ENCODE measurements around the gene MPPED1. TPM values are rescaled to one million over a fixed set of nuclear protein-coding genes. Genes with fewer than 3 reads are reported as not detected.

The MPPED1 gene
- total and polyA plus RNA-seq, 2 donors (not counting 1 experiment from before 2014, with no cell fraction given), result not detected

DNA sequence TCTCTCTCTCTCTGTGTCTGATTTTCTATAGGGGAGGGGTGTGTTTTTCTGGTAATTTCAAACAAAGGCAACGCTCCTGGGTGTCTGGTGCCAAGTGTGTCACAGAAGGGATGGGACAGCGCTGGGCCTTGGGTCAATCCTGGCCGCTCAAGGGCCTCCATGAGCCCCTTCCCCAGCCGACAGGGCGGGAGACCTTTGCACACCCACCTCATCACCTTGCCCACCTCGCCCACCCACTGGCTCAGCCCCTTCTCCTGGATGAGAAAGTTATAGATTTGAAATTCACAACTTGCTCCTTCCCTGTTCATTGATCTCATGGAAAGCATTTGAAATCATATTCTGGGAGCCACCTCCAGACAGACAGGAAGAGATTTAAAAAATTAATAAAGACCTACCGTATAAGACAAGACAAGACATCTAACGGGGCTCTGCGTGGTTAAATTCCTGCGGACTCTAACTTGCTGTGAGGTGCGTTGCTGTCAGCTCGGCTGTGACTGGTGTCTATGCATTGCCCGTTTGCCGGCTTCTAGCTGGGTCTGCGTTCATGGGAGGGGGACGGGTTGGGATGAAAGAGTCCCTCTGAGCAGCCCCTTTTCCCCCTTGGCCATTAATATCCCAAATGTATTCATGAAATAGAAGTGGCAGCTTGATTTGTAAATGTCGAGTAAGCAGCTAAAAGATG lies 27.0 kb downstream of the MPPED1 start:
- no peak overlapping the region for H2AFZ ChIP-seq (ENCODE audit: low read length)
- H3K9me3 ChIP-seq (ENCODE audit: control insufficient read depth, insufficient read depth, low read depth, low read length), result no peaks in the 10 kb centered on the region
- H4K20me1 ChIP-seq (ENCODE audit: control insufficient read depth, extremely low read depth, insufficient read depth, low read length), result no peaks in the 10 kb centered on the region
- no peaks in the 10 kb centered on the region for H3K79me2 ChIP-seq (ENCODE audit: control insufficient read depth, insufficient read depth, low read length)
- no peak overlapping the region for H3K9ac ChIP-seq (ENCODE audit: insufficient read depth, low read length)
- no peak for TF ChIP-seq EZH2 (IDR thresholded peaks at IDR 0.05; ENCODE audit: low read length, missing control alignments)
- TF ChIP-seq, protein P1, sequence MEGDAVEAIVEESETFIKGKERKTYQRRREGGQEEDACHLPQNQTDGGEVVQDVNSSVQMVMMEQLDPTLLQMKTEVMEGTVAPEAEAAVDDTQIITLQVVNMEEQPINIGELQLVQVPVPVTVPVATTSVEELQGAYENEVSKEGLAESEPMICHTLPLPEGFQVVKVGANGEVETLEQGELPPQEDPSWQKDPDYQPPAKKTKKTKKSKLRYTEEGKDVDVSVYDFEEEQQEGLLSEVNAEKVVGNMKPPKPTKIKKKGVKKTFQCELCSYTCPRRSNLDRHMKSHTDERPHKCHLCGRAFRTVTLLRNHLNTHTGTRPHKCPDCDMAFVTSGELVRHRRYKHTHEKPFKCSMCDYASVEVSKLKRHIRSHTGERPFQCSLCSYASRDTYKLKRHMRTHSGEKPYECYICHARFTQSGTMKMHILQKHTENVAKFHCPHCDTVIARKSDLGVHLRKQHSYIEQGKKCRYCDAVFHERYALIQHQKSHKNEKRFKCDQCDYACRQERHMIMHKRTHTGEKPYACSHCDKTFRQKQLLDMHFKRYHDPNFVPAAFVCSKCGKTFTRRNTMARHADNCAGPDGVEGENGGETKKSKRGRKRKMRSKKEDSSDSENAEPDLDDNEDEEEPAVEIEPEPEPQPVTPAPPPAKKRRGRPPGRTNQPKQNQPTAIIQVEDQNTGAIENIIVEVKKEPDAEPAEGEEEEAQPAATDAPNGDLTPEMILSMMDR (conservative IDR thresholded peaks at IDR 0.05 in 1 of 2, IDR thresholded peaks at IDR 0.05 in 1 of 2; ENCODE audit: low read depth in 1 of 2, low read length in 2 of 2), result no peak
- no peaks in the 10 kb centered on the region for H3K27me3 ChIP-seq (ENCODE audit: control insufficient read depth, insufficient read depth, low read length)
- H3K27ac ChIP-seq (ENCODE audit: insufficient read depth, low read length), result no peak overlapping the region
- DNase-seq (ENCODE audit: low read depth in 2 of 2), result no peak
- H3K4me2 ChIP-seq (ENCODE audit: extremely low read depth, insufficient read depth, low read length), result no peak overlapping the region
- no peaks in the 10 kb centered on the region for H3K36me3 ChIP-seq (ENCODE audit: control insufficient read depth, insufficient read depth, low read length)
- H3K4me3 ChIP-seq (replicated peaks in 1 of 4; ENCODE audit: control extremely low read depth in 1 of 4, insufficient read depth in 1 of 4, low read depth in 3 of 4, low read length in 4 of 4), result no peak overlapping the region
- H3K4me1 ChIP-seq (ENCODE audit: control insufficient read depth, extremely low read depth, insufficient read depth, low read length), result no peaks in the 10 kb centered on the region

- H3K36me3 ChIP-seq (ENCODE audit: control insufficient read depth, insufficient read depth, low read length), result no peaks in the 10 kb centered on the region
- H3K4me3 ChIP-seq (replicated peaks in 1 of 4; ENCODE audit: control extremely low read depth in 1 of 4, insufficient read depth in 1 of 4, low read depth in 3 of 4, low read length in 4 of 4), result no peak overlapping the region
- no peak overlapping the region for H2AFZ ChIP-seq (ENCODE audit: low read length)
- H3K4me2 ChIP-seq (ENCODE audit: extremely low read depth, insufficient read depth, low read length), result no peak overlapping the region
- H3K9ac ChIP-seq (ENCODE audit: insufficient read depth, low read length), result no peak overlapping the region
- H3K79me2 ChIP-seq (ENCODE audit: control insufficient read depth, insufficient read depth, low read length), result no peaks in the 10 kb centered on the region
- H3K27me3 ChIP-seq (ENCODE audit: control insufficient read depth, insufficient read depth, low read length), result no peaks in the 10 kb centered on the region
- no peaks in the 10 kb centered on the region for H3K4me1 ChIP-seq (ENCODE audit: control insufficient read depth, extremely low read depth, insufficient read depth, low read length)
- no peaks in the 10 kb centered on the region for H4K20me1 ChIP-seq (ENCODE audit: control insufficient read depth, extremely low read depth, insufficient read depth, low read length)
- DNase-seq (ENCODE audit: low read depth in 2 of 2), result no peak
- TF ChIP-seq, protein P1 (conservative IDR thresholded peaks at IDR 0.05 in 1 of 2, IDR thresholded peaks at IDR 0.05 in 1 of 2; ENCODE audit: low read depth in 1 of 2, low read length in 2 of 2), result no peak
- TF ChIP-seq EZH2 (IDR thresholded peaks at IDR 0.05; ENCODE audit: low read length, missing control alignments), result no peak
- no peaks in the 10 kb centered on the region for H3K9me3 ChIP-seq (ENCODE audit: control insufficient read depth, insufficient read depth, low read depth, low read length)
- H3K27ac ChIP-seq (ENCODE audit: insufficient read depth, low read length), result no peak overlapping the region
Measured at GRCh38 chr22:43439368-43440103, 27.7 kb downstream of the MPPED1 start.

DNA sequence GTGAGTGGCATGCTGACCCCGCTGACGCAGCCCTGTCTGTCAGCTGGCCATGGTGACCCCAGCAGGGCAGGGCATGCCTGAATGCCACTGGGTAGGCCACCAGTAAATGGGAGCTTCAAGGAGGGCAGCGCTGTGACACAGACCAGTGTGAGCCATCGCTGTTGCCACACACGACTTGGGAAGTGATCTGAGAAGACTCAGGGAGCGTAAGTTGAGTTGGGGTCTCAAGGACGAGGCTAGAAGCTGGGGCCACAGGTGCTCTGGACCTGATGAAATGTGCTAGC lies 28.2 kb downstream of the MPPED1 start:
- Histone ChIP-seq H3K9ac (ENCODE audit: insufficient read depth, low read length) (no peak overlapping the region), H3K9me3 (ENCODE audit: control insufficient read depth, insufficient read depth, low read depth, low read length) (no peaks in the 10 kb centered on the region), H3K4me3 (replicated peaks in 1 of 4; ENCODE audit: control extremely low read depth in 1 of 4, insufficient read depth in 1 of 4, low read depth in 3 of 4, low read length in 4 of 4) (no peak overlapping the region), H3K27me3 (ENCODE audit: control insufficient read depth, insufficient read depth, low read length) (no peaks in the 10 kb centered on the region), H3K79me2 (ENCODE audit: control insufficient read depth, insufficient read depth, low read length) (no peaks in the 10 kb centered on the region), H3K36me3 (ENCODE audit: control insufficient read depth, insufficient read depth, low read length) (no peaks in the 10 kb centered on the region), H3K4me2 (ENCODE audit: extremely low read depth, insufficient read depth, low read length) (no peak overlapping the region), H2AFZ (ENCODE audit: low read length) (no peak overlapping the region), H3K27ac (ENCODE audit: insufficient read depth, low read length) (no peak overlapping the region), H3K4me1 (ENCODE audit: control insufficient read depth, extremely low read depth, insufficient read depth, low read length) (no peaks in the 10 kb centered on the region), H4K20me1 (ENCODE audit: control insufficient read depth, extremely low read depth, insufficient read depth, low read length) (no peaks in the 10 kb centered on the region)
- no peak for DNase-seq (ENCODE audit: low read depth in 2 of 2)
- no peak for TF ChIP-seq EZH2 (IDR thresholded peaks at IDR 0.05; ENCODE audit: low read length, missing control alignments)
- TF ChIP-seq, protein P1 (conservative IDR thresholded peaks at IDR 0.05 in 1 of 2, IDR thresholded peaks at IDR 0.05 in 1 of 2; ENCODE audit: low read depth in 1 of 2, low read length in 2 of 2), result no peak
